ENCODE results near the gene MYLK. TPM values are rescaled to one million over a fixed set of nuclear protein-coding genes. Genes with fewer than 3 reads are reported as not detected.

MYLK gene
- total and polyA plus RNA-seq, 4 donors, result 17.1 to 158 (median 41.9) TPM

GRCh38 chr3:123561188-123561587 lies 322.9 kb downstream of the MYLK start:
- Histone ChIP-seq H3K9me3 (ENCODE audit: control insufficient read depth in 4 of 4, low read length in 3 of 4) (no peaks in the 10 kb centered on the region), H3K4me3 (ENCODE audit: low read depth in 1 of 3, low read length in 3 of 3) (no peak overlapping the region), H3K27ac (ENCODE audit: low read depth in 1 of 2, low read length in 2 of 2) (no peak overlapping the region), H3K9ac (ENCODE audit: low read depth in 1 of 2, low read length in 2 of 2) (no peak overlapping the region), H3K27me3 (ENCODE audit: control insufficient read depth in 4 of 4, insufficient read depth in 4 of 4, low read length in 3 of 4) (no peaks in the 10 kb centered on the region), H3K4me1 (ENCODE audit: control insufficient read depth in 4 of 4, insufficient read depth in 4 of 4, low read length in 3 of 4) (no peaks in the 10 kb centered on the region), H3K36me3 (ENCODE audit: control insufficient read depth in 4 of 4, insufficient read depth in 3 of 4, low read depth in 1 of 4, low read length in 3 of 4) (peaks cover 0 to 8% (median 4%) of the 10 kb centered on the region in 4 donors)
- TF ChIP-seq NR2F2 (IDR thresholded peaks at IDR 0.05) (no peak), RXRA (IDR thresholded peaks at IDR 0.05) (no peak)
- 76% methylated on average over 2 of the region's 2 CpGs for WGBS
- no peak for DNase-seq (ENCODE audit: low spot score)

Small RNAs within 50 kb of the gene (small RNA-seq; reads per million reads assigned to genes)
- not detected for gene RF00392

Other genes with a start within 250 kb of the MYLK start
- gene CCDC14, start 76.9 kb upstream of the MYLK start, total RNA-seq, result 10 to 100 TPM; 22.5 to 32.5 TPM
- 1 to 10 TPM; 3.7 to 6.8 TPM for gene CCDC14, start 76.9 kb upstream of the MYLK start, polyA plus RNA-seq
- not detected for gene ROPN1, start 107.8 kb upstream of the MYLK start, total RNA-seq
- gene ROPN1, start 107.8 kb upstream of the MYLK start, polyA plus RNA-seq, result not detected
- gene KALRN, start 149.0 kb upstream of the MYLK start, total RNA-seq, result 10 to 100 TPM; 15.7 to 37.6 TPM
- gene KALRN, start 149.0 kb upstream of the MYLK start, polyA plus RNA-seq, result 1 to 10 TPM; 7.6 to 8.2 TPM

All from liver (tissue), 10 donors.